Transverse colon (tissue), 4 donors: Measurements from ENCODE around the gene PEAK3. TPM values are rescaled to one million over a fixed set of nuclear protein-coding genes. Genes with fewer than 3 reads are reported as not detected.

ENCODE experiments used
- DNase-seq: peaks from one replicate; pipeline ENCODE4 v3.0.0-alpha.2; 2019
- H3K27ac ChIP-seq, 4 donors: fragments of 200-600 bp; sonication (generic); 2 replicates each; pipeline ENCODE4 v1.5.1; 2016 to 2018; ENCODE audit warnings: inconsistent platforms in 4 of 4
- H3K27me3 ChIP-seq: fragments of 200-600 bp; sonication (generic); 2 replicates; pipeline ENCODE4 v1.5.1; 2017; ENCODE audit warnings: inconsistent platforms
- H3K36me3 ChIP-seq, 4 donors: fragments of 200-600 bp; sonication (generic); 2 replicates each; pipeline ENCODE4 v1.5.1; 2017 to 2019; ENCODE audit warnings: inconsistent platforms in 4 of 4
- H3K4me1 ChIP-seq, 4 donors: fragments of 200-600 bp; sonication (generic); 2 replicates each; pipeline ENCODE4 v1.5.1; 2017 to 2020; ENCODE audit warnings: inconsistent platforms in 4 of 4
- H3K4me3 ChIP-seq, 4 donors: fragments of 200-600 bp; sonication (generic); 1 replicate in 1 of 4; 2 replicates in 3 of 4; pipeline versions ENCODE4 v1.5.1 to v1.6.1; 2017 to 2019; ENCODE audit warnings: inconsistent platforms in 4 of 4
- H3K9me3 ChIP-seq, 2 donors: fragments of 200-600 bp; sonication (generic); 2 replicates each; pipeline ENCODE4 v1.5.1; 2017 to 2019; ENCODE audit warnings: inconsistent platforms in 2 of 2
- EP300 ChIP-seq: sonication (generic); formaldehyde crosslinking; IDR thresholded peaks from one replicate; pipeline ENCODE4 v1.6.1; 2017; ENCODE audit warnings: antibody characterized with exemption, low read depth
- POLR2A ChIP-seq: fragments of 450-650 bp; IDR thresholded peaks from one replicate; pipeline ENCODE4 v1.6.1; 2016; ENCODE audit warnings: antibody characterized with exemption, mild to moderate bottlenecking, moderate library complexity
- POLR2AphosphoS5 ChIP-seq, 3 donors: sonication (generic); formaldehyde crosslinking; IDR thresholded peaks; one replicate each; pipeline ENCODE4 v1.6.1; 2016; ENCODE audit warnings: antibody characterized with exemption in 3 of 3
- WGBS, 2 donors: methylation state at CpG; one replicate each; pipeline ENCODE4 v1.1.5; 2018; ENCODE audit warnings: low coverage in 1 of 2; 5-methylcytosine and 5-hydroxymethylcytosine counted together
- in situ Hi-C, 4 donors: fragments of 200-750 bp; cut with MboI; loops; one replicate each; pipeline versions ENCODE4 v1.15.0 to v1.15.1; 2017; ENCODE audit warnings: low sequenced_read_pairs in 3 of 4, low pct_ligation_motif_present in 1 of 4, low pct_unique_long_range_greater_than_20kb in 1 of 4
- intact Hi-C: fragments of 100-400 bp; cut with DNase I; formaldehyde crosslinking; loops from one replicate; pipeline ENCODE4 v1.15.1; 2023; ENCODE audit warnings: low total_unique reads
- total RNA-seq, 4 donors: library from RNA; depleted of rRNA; stranded (reverse); fragments of >200 nt; gene quantifications; one replicate each; pipeline ENCODE4 v1.1.0, GENCODE V29; 2016
- TF ChIP-seq, protein P1 (sequence below), 5 experiments: fragments of 200-600 bp in 3 of 5; fragments of 450-650 bp in 2 of 5; sonication (generic) in 3 of 5; IDR thresholded peaks; 1 replicate in 2 of 5; 2 replicates in 3 of 5; pipeline ENCODE4 v1.5.1; 2016 to 2017; ENCODE audit warnings: antibody characterized with exemption in 5 of 5, inconsistent platforms in 3 of 5, mild to moderate bottlenecking in 2 of 5, moderate library complexity in 1 of 5

The PEAK3 gene
- total RNA-seq, 4 donors from 2014 or later: 0.27 to 1.1 (median 1.1) TPM; not detected in 1

DNA sequence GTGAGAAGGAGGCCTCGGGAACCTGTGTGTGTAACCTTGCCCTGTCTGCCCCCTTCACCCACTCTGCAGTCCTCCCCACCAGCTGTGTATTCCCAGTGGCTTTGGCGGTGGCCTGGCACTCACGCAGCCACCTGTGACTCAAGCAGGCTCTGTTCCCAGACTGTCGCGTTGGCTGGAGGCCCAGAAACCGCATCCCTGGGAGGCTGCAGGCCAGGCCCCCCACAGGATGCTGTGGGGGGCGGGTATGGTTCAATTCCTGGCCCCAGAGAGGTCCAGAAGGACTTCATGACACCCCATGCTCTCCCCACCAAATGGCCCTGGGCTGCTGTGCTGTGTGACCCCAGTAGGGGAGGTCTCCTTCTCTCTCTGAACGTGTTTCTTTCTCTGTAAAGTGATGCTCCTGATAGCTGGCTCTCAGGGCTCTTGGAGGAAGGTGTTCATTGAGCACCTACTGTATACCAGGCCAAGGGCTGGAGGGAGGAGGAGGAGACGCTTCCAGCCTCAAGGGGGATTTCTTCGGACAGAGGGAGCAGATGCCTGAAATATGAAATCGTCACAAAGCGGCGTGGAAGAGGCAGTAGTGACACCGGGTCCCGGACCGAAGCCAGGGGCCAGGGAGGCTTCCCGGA lies 27.9 kb upstream of the PEAK3 start:
- in situ Hi-C loops: loop anchor here in 1 of 4 donors (25.0 kb wide), 1 partner anchor 302 kb away; no protein-coding TSS in a partner anchor
- 56 to 90% methylated on average over 2 to 17 of the region's 17 CpGs for WGBS, 2 donors
- no peak for DNase-seq
- intact Hi-C loops: no loop called here
- H3K36me3 ChIP-seq: no peaks in the 10 kb centered on the region
- TF ChIP-seq, protein P1, sequence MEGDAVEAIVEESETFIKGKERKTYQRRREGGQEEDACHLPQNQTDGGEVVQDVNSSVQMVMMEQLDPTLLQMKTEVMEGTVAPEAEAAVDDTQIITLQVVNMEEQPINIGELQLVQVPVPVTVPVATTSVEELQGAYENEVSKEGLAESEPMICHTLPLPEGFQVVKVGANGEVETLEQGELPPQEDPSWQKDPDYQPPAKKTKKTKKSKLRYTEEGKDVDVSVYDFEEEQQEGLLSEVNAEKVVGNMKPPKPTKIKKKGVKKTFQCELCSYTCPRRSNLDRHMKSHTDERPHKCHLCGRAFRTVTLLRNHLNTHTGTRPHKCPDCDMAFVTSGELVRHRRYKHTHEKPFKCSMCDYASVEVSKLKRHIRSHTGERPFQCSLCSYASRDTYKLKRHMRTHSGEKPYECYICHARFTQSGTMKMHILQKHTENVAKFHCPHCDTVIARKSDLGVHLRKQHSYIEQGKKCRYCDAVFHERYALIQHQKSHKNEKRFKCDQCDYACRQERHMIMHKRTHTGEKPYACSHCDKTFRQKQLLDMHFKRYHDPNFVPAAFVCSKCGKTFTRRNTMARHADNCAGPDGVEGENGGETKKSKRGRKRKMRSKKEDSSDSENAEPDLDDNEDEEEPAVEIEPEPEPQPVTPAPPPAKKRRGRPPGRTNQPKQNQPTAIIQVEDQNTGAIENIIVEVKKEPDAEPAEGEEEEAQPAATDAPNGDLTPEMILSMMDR (IDR thresholded peaks at IDR 0.05): no peak
- TF ChIP-seq EP300 (no peak), POLR2A (no peak), POLR2AphosphoS5 (IDR thresholded peaks at IDR 0.05) (no peak)
- H3K4me3 ChIP-seq: no peak overlapping the region
- peaks cover 2 to 3% of the 10 kb centered on the region in 2 donors for H3K9me3 ChIP-seq
- H3K27ac ChIP-seq: no peak overlapping the region
- H3K4me1 ChIP-seq: peaks cover 0 to 11% (median 4%) of the 10 kb centered on the region in 4 donors
- H3K27me3 ChIP-seq: peaks cover 92% of the 10 kb centered on the region

DNA sequence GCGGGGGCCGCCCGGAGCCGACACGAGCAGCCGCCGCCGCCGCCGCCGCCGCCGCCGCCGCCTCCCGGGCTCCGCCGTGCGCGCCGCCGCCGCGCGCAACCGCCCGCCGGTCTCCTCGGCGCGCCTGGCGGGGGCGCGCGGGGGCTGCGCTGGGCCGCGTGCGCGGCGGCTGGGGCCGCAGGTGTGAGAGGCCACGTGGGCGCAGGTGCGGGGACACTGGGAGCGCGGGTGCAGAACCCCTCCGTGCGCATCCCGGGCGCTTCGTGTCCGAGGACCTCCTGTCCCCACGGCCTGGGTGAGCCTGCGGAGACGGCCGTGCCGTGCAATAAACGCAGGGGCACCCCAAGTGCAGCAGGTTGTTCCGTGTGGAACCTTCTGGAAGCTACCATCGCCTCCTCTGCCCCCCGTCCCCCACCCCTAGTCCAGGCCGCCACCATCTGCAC lies 26.2 kb upstream of the PEAK3 start, which contains the start of gene LINGO3:
Gene LINGO3 (minus strand): TSS at position 41 of the 443 bp plus-strand sequence. CDS start 16,378 bp downstream, outside the sequence.
- Histone ChIP-seq H3K9me3 (no peaks in the 10 kb centered on the region), H3K4me3 (peak within 1 kb of the TSS in 2 of 4 donors; percentile 11 to 40), H3K27me3 (peaks cover 85% of the 10 kb centered on the region), H3K36me3 (no peaks in the 10 kb centered on the region), H3K4me1 (peaks cover 0 to 14% (median 4%) of the 10 kb centered on the region in 4 donors), H3K27ac (no peak within 1 kb of the TSS)
- intact Hi-C loops (no loop called here), in situ Hi-C loops (loop anchor here in 1 of 4 donors (25.0 kb wide), 1 partner anchor 304 kb away; no protein-coding TSS in a partner anchor)
- TF ChIP-seq EP300 (no peak), POLR2AphosphoS5 (IDR thresholded peaks at IDR 0.05) (no peak), POLR2A (no peak)
- TF ChIP-seq, protein P1 (IDR thresholded peaks at IDR 0.05): no peak
- DNase-seq: no peak
- 7% methylated on average over 32 of the region's 63 CpGs; no CpG with 5 or more reads in 1 of the 2 donors for WGBS, 2 donors

DNA sequence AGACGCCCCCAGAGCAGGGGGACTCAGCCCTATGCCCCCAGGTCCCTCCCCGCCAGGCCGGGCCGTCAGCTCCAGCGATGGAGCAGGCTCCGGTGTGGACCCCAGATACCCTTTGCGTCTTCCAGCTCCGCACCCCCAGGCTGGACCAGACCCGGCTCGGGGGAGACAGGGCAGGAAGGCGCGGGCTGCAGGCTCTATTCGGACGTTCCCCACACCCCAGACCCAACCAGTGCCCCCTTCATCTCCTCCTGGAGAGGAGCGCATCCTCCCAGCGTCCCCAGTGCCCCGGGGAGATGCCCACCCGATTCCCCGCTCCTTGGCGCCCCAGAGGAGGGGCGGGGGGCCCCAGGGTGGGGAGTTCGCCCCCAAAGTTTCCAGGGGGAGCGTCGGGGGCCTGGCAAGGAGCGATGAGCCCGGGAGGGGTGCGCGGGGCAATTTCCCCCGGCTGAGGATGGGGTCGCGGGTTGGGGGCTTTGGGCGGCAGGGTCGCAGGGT lies 25.6 kb upstream of the PEAK3 start:
- Histone ChIP-seq H3K27ac (no peak overlapping the region), H3K4me1 (peaks cover 1 to 17% (median 7%) of the 10 kb centered on the region in 4 donors), H3K9me3 (no peaks in the 10 kb centered on the region), H3K27me3 (peaks cover 85% of the 10 kb centered on the region), H3K4me3 (peak overlapping the region in 2 of 4 donors; percentile 11 to 32), H3K36me3 (no peaks in the 10 kb centered on the region)
- no peak for DNase-seq
- TF ChIP-seq, protein P1 (IDR thresholded peaks at IDR 0.05): no peak
- TF ChIP-seq POLR2AphosphoS5 (IDR thresholded peaks at IDR 0.05): no peak
- TF ChIP-seq EP300: no peak
- no peak for TF ChIP-seq POLR2A
- in situ Hi-C loops: loop anchor here in 1 of 4 donors (25.0 kb wide), 1 partner anchor 305 kb away; no protein-coding TSS in a partner anchor
- intact Hi-C loops: no loop called here
- 49 to 80% methylated on average over 1 to 18 of the region's 33 CpGs for WGBS, 2 donors

DNA sequence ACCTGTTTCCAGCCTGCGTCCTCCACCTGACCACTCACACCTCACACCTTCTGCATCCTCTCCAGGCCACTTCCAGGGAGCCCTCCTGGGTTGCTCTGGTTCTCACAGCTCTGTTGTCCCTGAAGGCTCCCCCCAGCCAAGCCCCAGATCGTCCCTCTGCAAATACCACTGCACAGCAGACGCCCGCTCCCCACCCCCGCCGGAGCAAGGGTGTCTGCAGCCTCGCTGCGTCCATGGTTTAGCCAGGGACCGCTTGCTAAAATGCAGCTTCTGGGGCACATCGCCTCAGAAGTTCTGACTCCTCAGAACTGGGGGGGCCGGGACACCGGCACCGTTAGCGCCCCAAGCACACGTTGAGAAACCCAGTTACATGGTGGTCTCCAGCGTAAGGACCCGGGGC lies 25.0 kb upstream of the PEAK3 start:
- WGBS, 2 donors: 71% methylated on average over 16 of the region's 17 CpGs; no CpG with 5 or more reads in 1 of the 2 donors
- TF ChIP-seq POLR2A (no peak), EP300 (no peak)

More for the DNA sequence above, 25.0 kb upstream of the PEAK3 start:
- intact Hi-C loops (no loop called here), in situ Hi-C loops (loop anchor here in 1 of 4 donors (25.0 kb wide), 1 partner anchor 305 kb away; no protein-coding TSS in a partner anchor)
- Histone ChIP-seq H3K9me3 (no peaks in the 10 kb centered on the region), H3K27me3 (peaks cover 85% of the 10 kb centered on the region), H3K36me3 (no peaks in the 10 kb centered on the region), H3K4me1 (peaks cover 3 to 20% (median 12%) of the 10 kb centered on the region in 4 donors), H3K27ac (no peak overlapping the region), H3K4me3 (no peak overlapping the region)
- DNase-seq: no peak
